ENCODE results near the gene NDFIP2. TPM values are rescaled to one million over a fixed set of nuclear protein-coding genes. Genes with fewer than 3 reads are reported as not detected.
"Not testable (repeated sequence)": the region's sequence is repeated elsewhere in the genome, so short reads cannot be mapped to it uniquely, and the experiment has no call there.

NDFIP2 gene
- total RNA-seq, 1 donor from 2014 or later, result 30.0 TPM

DNA sequence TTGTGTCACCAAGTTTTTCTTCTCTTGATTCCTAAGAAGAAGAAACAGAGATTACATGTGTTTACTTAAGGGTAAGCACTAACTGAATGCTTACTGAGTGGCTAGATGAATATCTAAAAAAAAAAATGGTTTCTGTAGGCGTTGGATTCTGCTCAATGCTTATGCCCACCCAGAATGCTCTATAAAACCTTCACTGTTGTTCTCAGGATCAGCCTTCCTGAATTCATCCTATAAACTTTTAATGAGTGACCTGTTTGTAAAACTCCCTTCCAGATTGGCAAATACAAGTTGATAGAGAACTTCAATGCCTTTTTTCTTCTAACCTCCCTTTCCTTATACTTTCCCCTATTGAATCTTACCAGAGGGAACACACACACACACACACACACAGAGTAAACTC lies 90.2 kb downstream of the NDFIP2 start:
- no peaks in the 10 kb centered on the region for H3K36me3 ChIP-seq
- no peak overlapping the region for H3K27ac ChIP-seq
- no peak overlapping the region for H3K4me3 ChIP-seq
- no peaks in the 10 kb centered on the region for H3K27me3 ChIP-seq (ENCODE audit: low read depth)
- H3K9me3 ChIP-seq, result peaks cover 1% of the 10 kb centered on the region
- no peak for DNase-seq
- no peak for TF ChIP-seq CTCF (IDR thresholded peaks at IDR 0.05)
- intact Hi-C loops (cut with DNase I), result no loop called here
- H3K4me1 ChIP-seq, result no peaks in the 10 kb centered on the region
- ATAC-seq, result no peak

DNA sequence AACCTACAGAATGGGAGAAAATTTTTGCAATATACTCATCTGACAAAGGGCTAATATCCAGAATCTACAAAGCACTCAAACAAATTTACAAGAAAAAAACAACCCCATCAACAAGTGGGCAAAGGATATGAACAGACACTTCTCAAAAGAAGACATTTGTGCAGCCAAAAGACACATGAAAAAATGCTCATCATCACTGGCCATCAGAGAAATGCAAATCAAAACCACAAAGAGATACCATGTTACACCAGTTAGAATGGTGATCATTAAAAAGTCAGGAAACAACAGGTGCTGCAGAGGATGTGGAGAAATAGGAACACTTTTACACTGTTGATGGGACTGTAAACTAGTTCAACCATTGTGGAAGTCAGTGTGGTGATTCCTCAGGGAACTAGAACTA lies 92.9 kb downstream of the NDFIP2 start:
- not testable (repeated sequence) for H3K36me3 ChIP-seq, ATAC-seq

DNA sequence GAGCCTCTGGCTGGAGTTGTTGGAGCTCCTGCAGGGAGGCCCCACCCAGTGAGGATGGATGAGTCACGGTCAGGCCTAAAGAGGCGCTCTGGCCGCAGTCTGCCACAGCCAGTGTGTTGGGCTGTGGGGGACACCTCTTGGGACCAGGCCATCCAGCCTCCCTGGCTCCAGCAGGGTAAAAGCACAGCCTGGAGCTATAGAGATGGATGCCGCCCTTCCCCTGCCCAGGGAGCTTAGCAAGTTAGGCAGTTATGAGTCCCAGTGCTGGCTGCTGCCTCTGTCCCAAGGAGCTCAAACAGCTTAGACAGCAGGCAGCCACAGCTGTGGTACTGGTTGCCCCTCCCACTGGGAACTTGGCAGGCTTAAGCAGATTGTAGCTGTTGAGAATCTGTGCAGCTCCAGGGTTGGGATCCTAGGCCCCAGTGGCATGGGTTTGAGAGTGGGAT lies 100.9 kb downstream of the NDFIP2 start:
- no peak overlapping the region for H3K27ac ChIP-seq
- no peak overlapping the region for H3K4me3 ChIP-seq
- DNase-seq (no peak), ATAC-seq (no peak)
- peaks cover 14% of the 10 kb centered on the region for H3K9me3 ChIP-seq
- TF ChIP-seq CTCF (IDR thresholded peaks at IDR 0.05), result no peak
- intact Hi-C loops (cut with DNase I), result no loop called here
- no peaks in the 10 kb centered on the region for H3K27me3 ChIP-seq (ENCODE audit: low read depth)
- H3K36me3 ChIP-seq, result no peaks in the 10 kb centered on the region
- no peaks in the 10 kb centered on the region for H3K4me1 ChIP-seq

More for the DNA sequence above, 92.9 kb downstream of the NDFIP2 start:
- H3K4me1 ChIP-seq; H3K27me3 ChIP-seq (ENCODE audit: low read depth); H3K27ac ChIP-seq; DNase-seq; intact Hi-C loops (cut with DNase I); H3K9me3 ChIP-seq; H3K4me3 ChIP-seq: not testable (repeated sequence)

GRCh38 chr13:79582896-79583295 lies 101.9 kb downstream of the NDFIP2 start:
- no peak overlapping the region for H3K4me3 ChIP-seq
- no peaks in the 10 kb centered on the region for H3K27me3 ChIP-seq (ENCODE audit: low read depth)
- no peak for TF ChIP-seq CTCF (IDR thresholded peaks at IDR 0.05)
- no peaks in the 10 kb centered on the region for H3K36me3 ChIP-seq
- no peak for DNase-seq
- peaks cover 7% of the 10 kb centered on the region for H3K9me3 ChIP-seq
- ATAC-seq, result no peak
- no peak overlapping the region for H3K27ac ChIP-seq
- H3K4me1 ChIP-seq, result no peaks in the 10 kb centered on the region
- intact Hi-C loops (cut with DNase I), result no loop called here

DNA sequence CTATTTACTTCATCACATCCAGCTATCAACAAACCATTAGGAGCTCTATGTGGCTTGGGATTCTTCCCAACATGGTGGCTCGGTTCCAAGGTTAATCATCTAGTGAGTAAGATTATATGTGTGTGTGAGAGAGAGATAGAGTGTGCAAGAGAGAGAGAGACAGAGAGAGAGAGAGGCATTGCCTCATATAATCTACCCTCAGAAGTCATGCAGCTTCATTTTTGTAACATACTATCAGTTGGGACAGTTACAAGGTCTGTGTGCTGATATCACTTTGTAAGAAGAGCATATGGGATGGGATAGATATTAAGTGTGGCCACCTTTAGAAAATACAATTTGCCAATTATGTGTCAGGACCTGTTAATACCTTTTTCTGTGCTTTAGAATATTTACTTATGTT lies 104.1 kb downstream of the NDFIP2 start:
- Histone ChIP-seq H3K36me3 (no peaks in the 10 kb centered on the region), H3K4me1 (no peaks in the 10 kb centered on the region), H3K27me3 (ENCODE audit: low read depth) (no peaks in the 10 kb centered on the region), H3K4me3 (no peak overlapping the region), H3K9me3 (no peaks in the 10 kb centered on the region), H3K27ac (no peak overlapping the region)
- DNase-seq (no peak), ATAC-seq (no peak)
- intact Hi-C loops (cut with DNase I), result no loop called here
- no peak for TF ChIP-seq CTCF (IDR thresholded peaks at IDR 0.05)

DNA sequence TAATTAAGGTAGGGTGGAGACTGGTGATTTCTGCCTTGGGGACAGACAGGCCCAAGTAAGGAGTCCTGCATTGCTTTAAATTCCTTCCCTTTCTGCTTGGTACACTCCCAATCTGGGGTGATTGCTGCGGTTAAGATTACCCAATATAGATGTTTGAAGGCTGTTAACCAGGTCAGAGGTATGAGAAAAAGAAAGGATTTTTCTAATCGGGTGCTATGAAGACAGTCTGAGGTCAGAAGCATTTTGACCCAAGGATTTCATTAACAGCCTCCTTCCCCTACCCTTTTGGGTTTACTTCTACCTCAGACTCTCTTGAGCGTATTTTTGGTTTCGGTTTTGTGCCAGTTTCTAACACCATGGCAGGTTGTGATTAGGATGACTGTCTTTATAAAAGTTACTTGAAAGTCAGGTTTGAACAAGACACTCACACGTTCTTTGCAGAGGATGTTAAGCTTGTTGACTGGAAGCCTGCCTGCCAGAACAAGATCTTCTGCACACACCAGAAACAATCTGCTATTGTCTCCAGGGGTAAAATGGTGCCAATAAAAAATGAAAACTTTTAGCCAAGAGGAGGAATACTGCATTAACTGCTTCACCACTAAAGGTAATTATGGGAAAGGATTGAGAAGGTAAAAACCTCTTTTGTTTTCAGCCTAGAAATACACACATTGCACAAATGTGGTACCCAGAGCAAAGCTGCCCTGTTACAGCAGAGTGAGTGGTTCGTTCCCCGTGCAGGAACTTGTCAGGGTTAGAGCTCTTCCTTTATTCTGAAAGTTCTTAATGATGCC lies 108.8 kb downstream of the NDFIP2 start:
- no peaks in the 10 kb centered on the region for H3K27me3 ChIP-seq (ENCODE audit: low read depth)
- no peaks in the 10 kb centered on the region for H3K4me1 ChIP-seq
- no peaks in the 10 kb centered on the region for H3K36me3 ChIP-seq
- no peak for TF ChIP-seq CTCF (IDR thresholded peaks at IDR 0.05)
- no peak for DNase-seq
- intact Hi-C loops (cut with DNase I), result no loop called here
- ATAC-seq, result peak; percentile 51
- H3K9me3 ChIP-seq, result no peaks in the 10 kb centered on the region
- no peak overlapping the region for H3K27ac ChIP-seq
- no peak overlapping the region for H3K4me3 ChIP-seq

Measured in lower lobe of right lung (tissue), 2 donors.